T-helper 2 cell treated with Interferon-gamma antibody and Interleukin-4, amounts not matched to agents 100 ng/mL and 5 ng/mL, for 36 hours (primary cell): ENCODE measurements around the gene NDOR1. TPM values are rescaled to one million over a fixed set of nuclear protein-coding genes. Genes with fewer than 3 reads are reported as not detected.

ENCODE experiments used
- intact Hi-C: fragments of 100-400 bp; cut with micrococcal nuclease; formaldehyde crosslinking; loops from one replicate; pipeline ENCODE4 v1.15.1; 2023
- total RNA-seq: library from RNA; stranded (reverse); gene quantifications from 2 replicates; pipeline ENCODE4 v1.2.3, GENCODE V29; 2022

Gene NDOR1
- 38.6 and 42.1 TPM in 2 replicates for total RNA-seq

GRCh38 chr9:137205126-137206069, at the start of gene NDOR1, which contains the start of gene TMEM203:
NDOR1 (plus strand) TSS chr9:137205700; CDS start chr9:137205778, 78 bp downstream.
TMEM203 (minus strand) TSS chr9:137205648; CDS start chr9:137205414, 234 bp downstream.
- intact Hi-C loops: loop anchor here (1.0 to 5.0 kb wide), 4 partner anchors 17 to 78 kb away; partner anchors contain the start of genes ANAPC2, SSNA1 and TUBB4B

DNA sequence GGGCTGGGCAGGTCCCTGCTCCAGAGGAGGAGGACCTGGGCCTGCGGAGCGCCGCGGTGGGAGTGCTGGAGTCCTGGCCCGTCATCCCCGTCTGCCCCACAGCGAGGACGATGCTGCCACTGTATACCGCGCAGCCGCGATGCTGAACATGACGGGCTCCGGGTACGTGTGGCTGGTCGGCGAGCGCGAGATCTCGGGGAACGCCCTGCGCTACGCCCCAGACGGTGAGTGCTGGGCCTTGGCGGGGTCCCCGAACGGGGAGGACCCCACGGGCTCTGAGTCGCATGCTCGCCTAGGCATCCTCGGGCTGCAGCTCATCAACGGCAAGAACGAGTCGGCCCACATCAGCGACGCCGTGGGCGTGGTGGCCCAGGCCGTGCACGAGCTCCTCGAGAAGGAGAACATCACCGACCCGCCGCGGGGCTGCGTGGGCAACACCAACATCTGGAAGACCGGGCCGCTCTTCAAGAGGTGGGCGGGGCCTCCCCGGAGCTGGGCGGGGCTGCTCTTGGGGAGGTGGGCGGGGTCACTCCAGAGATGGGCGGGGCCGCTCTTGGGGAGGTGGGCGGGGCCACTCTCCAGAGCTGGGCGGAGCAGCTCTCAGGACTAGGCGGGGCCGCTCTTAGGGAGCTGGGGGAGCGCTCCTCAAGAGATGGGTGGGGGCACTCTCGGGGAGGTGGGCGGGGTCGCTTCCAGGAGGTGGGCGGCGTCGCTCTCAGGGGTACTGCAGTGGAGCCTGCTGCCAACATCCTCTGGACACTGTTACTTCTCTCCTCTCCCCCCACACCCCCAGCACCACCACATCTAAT, 48.7 kb upstream of the NDOR1 start:
- intact Hi-C loops: no loop called here

GRCh38 chr9:137157618-137158415, 47.7 kb upstream of the NDOR1 start:
- intact Hi-C loops: no loop called here

DNA sequence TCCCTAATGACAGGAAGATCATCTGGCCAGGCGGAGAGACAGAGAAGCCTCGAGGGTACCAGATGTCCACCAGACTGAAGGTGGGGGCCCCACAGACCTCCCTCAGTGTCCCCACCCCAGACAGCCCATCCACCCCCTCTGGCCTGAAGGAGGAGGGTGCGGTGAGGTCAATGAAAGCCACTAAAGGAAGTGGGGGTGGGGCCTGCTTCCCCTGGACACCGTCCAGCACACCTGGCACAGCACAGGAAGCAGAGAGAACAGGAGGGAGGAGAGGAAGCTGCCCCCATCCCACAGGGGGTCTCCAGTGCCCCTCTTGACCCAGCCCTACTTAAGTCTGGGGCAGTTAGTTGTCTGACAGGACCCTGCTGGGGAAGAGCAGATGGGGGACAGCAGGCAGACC, 46.9 kb upstream of the NDOR1 start:
- intact Hi-C loops: no loop called here

DNA sequence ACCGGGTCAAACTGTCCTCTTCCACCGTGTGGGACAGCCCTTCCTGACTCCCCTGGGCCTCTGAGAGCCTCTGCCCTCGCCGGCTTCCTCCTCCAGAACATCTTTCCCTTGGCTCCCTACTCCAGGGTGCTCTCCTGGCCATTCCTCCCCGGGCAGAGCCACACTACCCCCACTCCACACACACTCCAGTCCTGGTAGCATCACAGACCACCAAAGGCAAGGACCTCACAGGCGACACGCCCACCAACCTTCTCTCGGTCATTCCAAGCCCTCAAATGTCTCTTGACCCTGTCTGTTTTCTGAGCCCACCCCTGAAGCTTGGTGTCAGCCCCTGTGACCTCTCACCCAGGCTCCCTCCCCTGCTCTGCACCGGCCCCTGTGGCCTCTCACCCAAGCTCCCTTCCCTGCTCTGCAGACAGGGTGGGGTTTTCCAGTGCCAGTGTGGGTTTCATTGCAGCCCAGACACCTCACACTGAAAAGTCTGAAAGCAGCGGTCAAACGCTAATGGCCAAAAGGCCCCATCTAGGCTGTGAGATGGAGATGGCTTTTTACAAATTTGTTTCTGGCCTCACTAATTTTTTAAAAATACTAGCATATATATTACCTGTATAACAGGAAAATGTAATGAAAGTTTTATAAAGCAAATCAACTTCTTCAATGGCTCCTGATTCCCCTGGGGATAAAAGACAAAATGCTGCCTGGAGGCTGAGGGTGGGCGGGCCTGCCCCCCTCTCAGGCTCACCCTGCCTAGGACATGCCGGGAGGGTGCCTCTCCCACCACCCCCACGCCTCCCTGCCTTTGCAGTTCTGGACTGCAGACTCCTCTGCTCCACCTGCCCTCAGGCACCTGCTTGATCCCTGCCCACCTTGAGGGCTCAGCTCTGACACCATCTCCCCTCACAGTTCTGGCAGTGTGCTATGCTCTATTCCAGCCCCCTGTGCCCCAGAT, 46.1 kb upstream of the NDOR1 start:
- intact Hi-C loops: no loop called here

GRCh38 chr9:137160054-137160425, 45.5 kb upstream of the NDOR1 start:
- intact Hi-C loops: no loop called here

DNA sequence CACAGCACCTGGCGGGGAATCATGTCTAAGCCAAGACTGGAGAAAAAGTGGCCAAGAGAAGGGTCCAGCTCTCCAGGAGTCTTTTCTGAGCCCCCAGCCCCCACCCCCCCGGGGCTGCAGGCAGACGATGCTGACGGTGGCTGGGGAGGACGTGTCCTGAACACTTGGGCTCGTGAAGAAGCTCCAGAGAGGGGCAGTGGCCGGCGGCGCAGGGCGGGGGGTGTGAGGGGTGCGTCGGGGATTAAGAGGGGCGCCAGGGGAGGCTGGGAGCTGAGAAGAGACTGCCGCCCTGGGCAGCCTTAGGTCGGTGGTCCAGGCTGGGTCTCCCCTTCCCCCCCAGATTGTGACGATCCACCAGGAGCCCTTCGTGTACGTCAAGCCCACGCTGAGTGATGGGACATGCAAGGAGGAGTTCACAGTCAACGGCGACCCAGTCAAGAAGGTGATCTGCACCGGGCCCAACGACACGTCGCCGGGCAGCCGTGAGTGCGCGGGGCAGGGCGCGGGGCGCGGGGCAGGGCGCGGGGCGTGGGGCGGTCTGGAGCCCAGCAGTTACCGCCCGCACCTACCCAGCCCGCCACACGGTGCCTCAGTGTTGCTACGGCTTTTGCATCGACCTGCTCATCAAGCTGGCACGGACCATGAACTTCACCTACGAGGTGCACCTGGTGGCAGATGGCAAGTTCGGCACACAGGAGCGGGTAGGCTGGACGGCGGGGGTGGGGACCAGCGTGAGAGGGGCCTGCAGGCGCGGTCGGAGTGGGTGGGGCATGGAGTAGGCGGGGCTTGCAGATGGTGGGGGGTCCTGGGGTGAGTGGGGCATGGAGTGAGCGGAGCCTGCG, 44.6 kb upstream of the NDOR1 start:
- intact Hi-C loops: no loop called here

- intact Hi-C loops: no loop called here
Measured at GRCh38 chr9:137161558-137162486, 43.7 kb upstream of the NDOR1 start.

DNA sequence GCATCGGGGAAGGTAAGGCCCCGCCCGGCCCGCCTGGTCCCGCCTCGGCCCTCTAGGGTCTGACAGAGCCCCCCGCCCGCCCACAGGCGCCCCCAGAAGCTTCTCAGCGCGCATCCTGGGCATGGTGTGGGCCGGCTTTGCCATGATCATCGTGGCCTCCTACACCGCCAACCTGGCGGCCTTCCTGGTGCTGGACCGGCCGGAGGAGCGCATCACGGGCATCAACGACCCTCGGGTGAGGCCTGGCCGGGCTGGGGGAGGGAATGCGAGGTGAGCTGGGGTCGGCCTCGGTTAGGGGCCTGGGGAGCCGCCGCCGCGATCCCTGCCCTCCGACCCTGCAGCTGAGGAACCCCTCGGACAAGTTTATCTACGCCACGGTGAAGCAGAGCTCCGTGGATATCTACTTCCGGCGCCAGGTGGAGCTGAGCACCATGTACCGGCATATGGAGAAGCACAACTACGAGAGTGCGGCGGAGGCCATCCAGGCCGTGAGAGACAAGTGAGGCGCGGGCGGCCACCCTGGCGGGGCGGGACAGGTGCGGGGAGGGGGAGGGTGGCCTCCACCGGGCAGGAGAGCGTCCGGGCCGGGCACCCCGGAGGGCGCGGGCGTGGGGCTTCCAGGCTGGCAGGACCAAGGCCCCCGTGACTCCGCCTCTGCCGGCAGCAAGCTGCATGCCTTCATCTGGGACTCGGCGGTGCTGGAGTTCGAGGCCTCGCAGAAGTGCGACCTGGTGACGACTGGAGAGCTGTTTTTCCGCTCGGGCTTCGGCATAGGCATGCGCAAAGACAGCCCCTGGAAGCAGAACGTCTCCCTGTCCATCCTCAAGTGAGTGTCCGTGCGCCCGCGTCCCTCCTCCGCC, 42.8 kb upstream of the NDOR1 start:
- intact Hi-C loops: no loop called here

DNA sequence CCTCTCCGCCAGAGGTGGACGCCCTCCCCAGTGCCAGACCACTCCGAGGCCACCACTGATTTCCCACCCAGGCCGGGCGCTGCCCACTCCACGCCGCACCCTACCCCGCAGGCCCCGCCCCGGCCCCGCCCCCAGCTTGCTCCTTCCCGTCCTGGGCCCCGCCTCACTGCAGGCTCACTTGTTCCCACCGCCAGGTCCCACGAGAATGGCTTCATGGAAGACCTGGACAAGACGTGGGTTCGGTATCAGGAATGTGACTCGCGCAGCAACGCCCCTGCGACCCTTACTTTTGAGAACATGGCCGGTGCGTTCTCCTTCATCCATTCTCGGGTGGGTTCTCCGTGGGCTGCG, 42.2 kb upstream of the NDOR1 start:
- intact Hi-C loops: no loop called here

DNA sequence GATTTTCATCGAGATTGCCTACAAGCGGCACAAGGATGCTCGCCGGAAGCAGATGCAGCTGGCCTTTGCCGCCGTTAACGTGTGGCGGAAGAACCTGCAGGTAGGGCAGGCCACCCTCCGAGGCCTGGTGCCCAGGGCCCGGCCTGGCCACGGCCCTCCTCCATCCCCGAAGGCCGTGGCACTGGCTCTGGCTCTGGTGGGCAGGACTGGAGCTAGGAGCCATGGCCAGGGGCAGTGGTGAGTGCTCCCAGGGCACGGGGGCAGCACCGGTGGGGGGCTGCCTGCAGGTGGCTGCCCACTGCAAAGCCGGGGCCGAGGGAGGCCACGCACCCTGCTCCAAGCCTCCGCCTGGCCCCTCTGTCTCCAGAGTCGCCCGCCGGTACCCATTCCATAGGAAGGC, 41.7 kb upstream of the NDOR1 start:
- intact Hi-C loops: no loop called here

GRCh38 chr9:137164370-137165249, 40.9 kb upstream of the NDOR1 start:
- intact Hi-C loops: no loop called here

GRCh38 chr9:137165250-137165836, 40.2 kb upstream of the NDOR1 start:
- intact Hi-C loops: no loop called here

- intact Hi-C loops: no loop called here
Measured at GRCh38 chr9:137166380-137167229, 38.9 kb upstream of the NDOR1 start.

DNA sequence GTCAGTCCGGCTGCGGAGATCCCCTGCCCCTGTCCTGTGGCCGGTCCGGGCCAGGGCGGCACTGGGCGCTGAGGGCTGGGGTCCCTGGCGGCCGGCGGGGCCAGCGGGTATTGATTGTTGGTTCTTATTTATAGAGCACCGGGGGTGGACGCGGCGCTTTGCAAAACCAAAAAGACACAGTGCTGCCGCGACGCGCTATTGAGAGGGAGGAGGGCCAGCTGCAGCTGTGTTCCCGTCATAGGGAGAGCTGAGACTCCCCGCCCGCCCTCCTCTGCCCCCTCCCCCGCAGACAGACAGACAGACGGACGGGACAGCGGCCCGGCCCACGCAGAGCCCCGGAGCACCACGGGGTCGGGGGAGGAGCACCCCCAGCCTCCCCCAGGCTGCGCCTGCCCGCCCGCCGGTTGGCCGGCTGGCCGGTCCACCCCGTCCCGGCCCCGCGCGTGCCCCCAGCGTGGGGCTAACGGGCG, 38.2 kb upstream of the NDOR1 start:
- intact Hi-C loops: no loop called here
